Mesenchymal stem cell (in vitro differentiated cells and primary cell): ENCODE data around the gene ALKBH4.
"Not testable (repeated sequence)": the region's sequence is repeated elsewhere in the genome, so short reads cannot be mapped to it uniquely, and the experiment has no call there.

Experiments
- DNase-seq: peaks from one replicate; pipeline ENCODE4 v3.0.0-alpha.2; 2013
- H2AFZ ChIP-seq: one replicate; pipeline ENCODE4 v1.6.1; 2013; ENCODE audit warnings: low read depth, mild to moderate bottlenecking, control low read depth, inconsistent platforms, low read length, moderate library complexity
- H2AK5ac ChIP-seq: 2 replicates; pipeline ENCODE4 v1.6.1; 2013; ENCODE audit warnings: low read length, moderate library complexity, mild to moderate bottlenecking, inconsistent platforms; ENCODE audit not compliant: severe bottlenecking
- H2BK120ac ChIP-seq: one replicate; pipeline ENCODE4 v1.6.1; 2013; ENCODE audit warnings: low read depth, mild to moderate bottlenecking, inconsistent platforms, low read length, moderate library complexity
- H2BK12ac ChIP-seq, 2 experiments: one replicate each; pipeline ENCODE4 v1.6.1; 2013; ENCODE audit warnings: inconsistent platforms in 2 of 2, low read length in 2 of 2, mild to moderate bottlenecking in 2 of 2, moderate library complexity in 2 of 2, control low read depth in 1 of 2
- H2BK15ac ChIP-seq: one replicate; pipeline ENCODE4 v1.6.1; 2013; ENCODE audit warnings: mild to moderate bottlenecking, low read depth, inconsistent platforms; ENCODE audit not compliant: poor library complexity, severe bottlenecking
- H2BK5ac ChIP-seq: 2 replicates; pipeline ENCODE4 v1.6.1; 2013; ENCODE audit warnings: low read depth, mild to moderate bottlenecking, low read length, control low read depth, inconsistent platforms; ENCODE audit not compliant: poor library complexity, severe bottlenecking
- H3K14ac ChIP-seq, 2 experiments: one replicate each; pipeline ENCODE4 v1.6.1; 2013; ENCODE audit warnings: inconsistent platforms in 2 of 2, low read length in 2 of 2, control low read depth in 1 of 2, mild to moderate bottlenecking in 1 of 2, moderate library complexity in 1 of 2
- H3K18ac ChIP-seq, 2 experiments: one replicate each; pipeline ENCODE4 v1.6.1; 2013; ENCODE audit warnings: inconsistent platforms in 2 of 2, low read length in 2 of 2, control low read depth in 1 of 2, low read depth in 1 of 2, mild to moderate bottlenecking in 1 of 2
- H3K23ac ChIP-seq, 2 experiments: one replicate each; pipeline ENCODE4 v1.6.1; 2013; ENCODE audit warnings: inconsistent platforms in 2 of 2, low read length in 2 of 2, mild to moderate bottlenecking in 2 of 2, moderate library complexity in 2 of 2, control low read depth in 1 of 2
- H3K27ac ChIP-seq: 2 replicates; pipeline ENCODE4 v1.5.1; 2013; ENCODE audit warnings: mild to moderate bottlenecking, moderate library complexity, low read length, control low read depth, inconsistent platforms; ENCODE audit not compliant: poor library complexity, severe bottlenecking
- H3K27me3 ChIP-seq, 2 experiments: 2 replicates each; pipeline versions ENCODE4 v1.6.1 to v1.7.0; 2013; ENCODE audit warnings: low read length in 2 of 2, mild to moderate bottlenecking in 2 of 2, moderate library complexity in 2 of 2, control low read depth in 1 of 2, inconsistent platforms in 1 of 2; ENCODE audit not compliant: control insufficient read depth in 1 of 2, insufficient read depth in 1 of 2
- H3K36me3 ChIP-seq, 2 experiments: 2 replicates each; pipeline versions ENCODE4 v1.6.1 to v1.7.0; 2013; ENCODE audit warnings: low read length in 2 of 2, control low read depth in 1 of 2, inconsistent platforms in 1 of 2, low read depth in 1 of 2, mild to moderate bottlenecking in 1 of 2; ENCODE audit not compliant: insufficient read depth in 2 of 2, control insufficient read depth in 1 of 2
- H3K4ac ChIP-seq, 2 experiments: one replicate each; pipeline ENCODE4 v1.6.1; 2013; ENCODE audit warnings: inconsistent platforms in 2 of 2, low read length in 2 of 2, mild to moderate bottlenecking in 2 of 2, moderate library complexity in 2 of 2, control low read depth in 1 of 2, low read depth in 1 of 2
- H3K4me1 ChIP-seq: 2 replicates; pipeline ENCODE4 v1.6.1; 2013; ENCODE audit warnings: low read depth, low read length, control low read depth; ENCODE audit not compliant: control insufficient read depth, insufficient read depth
- H3K4me2 ChIP-seq: 2 replicates; pipeline ENCODE4 v1.6.1; 2013; ENCODE audit warnings: low read length, mild to moderate bottlenecking, inconsistent platforms; ENCODE audit not compliant: poor library complexity, severe bottlenecking
- H3K4me3 ChIP-seq, 2 experiments: 2 replicates each; pipeline versions ENCODE4 v1.5.1 to v1.7.0; 2013; ENCODE audit warnings: low read length in 2 of 2, mild to moderate bottlenecking in 2 of 2, control low read depth in 1 of 2, low read depth in 1 of 2; ENCODE audit not compliant: insufficient read depth in 1 of 2
- H3K79me1 ChIP-seq: replicated peaks from 2 replicates; pipeline ENCODE4 v1.6.1; 2013; ENCODE audit warnings: mild to moderate bottlenecking, control low read depth, low read length, inconsistent platforms; ENCODE audit not compliant: poor library complexity, severe bottlenecking
- H3K9ac ChIP-seq: 2 replicates; pipeline ENCODE4 v1.7.0; 2013; ENCODE audit warnings: mild to moderate bottlenecking, low read length, moderate library complexity
- H3K9me3 ChIP-seq: 2 replicates; pipeline ENCODE4 v1.7.0; 2013; ENCODE audit warnings: mild to moderate bottlenecking, low read length; ENCODE audit not compliant: control insufficient read depth
- H4K8ac ChIP-seq: one replicate; pipeline ENCODE4 v1.6.1; 2013; ENCODE audit warnings: inconsistent platforms, mild to moderate bottlenecking, low read length, moderate library complexity
- H4K91ac ChIP-seq: one replicate; pipeline ENCODE4 v1.6.1; 2013; ENCODE audit warnings: mild to moderate bottlenecking, low read length, inconsistent platforms
- WGBS: methylation state at CpG from one replicate; pipeline ENCODE4 v1.1.7; 2013; ENCODE audit warnings: mixed read lengths; 5-methylcytosine and 5-hydroxymethylcytosine counted together

Gene ALKBH4

DNA sequence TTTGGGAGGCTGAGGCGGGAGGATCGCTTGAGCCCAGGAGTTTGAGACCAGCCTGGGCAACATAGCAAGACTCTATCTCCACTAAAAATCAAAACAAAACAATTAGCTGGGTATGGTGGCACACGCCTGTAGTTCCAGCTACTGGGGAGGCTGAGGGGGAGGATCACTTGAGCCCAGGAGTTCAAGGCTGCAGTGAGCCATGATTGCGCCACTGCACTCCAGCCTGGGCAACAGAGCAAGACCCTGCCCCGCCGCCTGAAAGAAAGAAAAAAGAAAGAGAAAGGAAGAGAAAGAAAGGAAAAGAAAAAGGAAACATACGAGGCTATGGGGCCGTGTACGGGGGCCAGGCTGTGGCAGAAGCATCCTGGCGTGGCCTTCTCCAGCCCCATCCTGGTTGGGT, 9.7 kb downstream of the ALKBH4 start:
- DNase-seq, H2AK5ac ChIP-seq, H3K9me3 ChIP-seq, H4K8ac ChIP-seq, H3K4me3 ChIP-seq, H2BK5ac ChIP-seq, H3K79me1 ChIP-seq, H3K4me2 ChIP-seq, H3K18ac ChIP-seq, H3K14ac ChIP-seq, H2AFZ ChIP-seq, H2BK12ac ChIP-seq, H4K91ac ChIP-seq, H3K27ac ChIP-seq, H3K4ac ChIP-seq, H2BK120ac ChIP-seq, H3K9ac ChIP-seq, H3K4me1 ChIP-seq, H2BK15ac ChIP-seq, H3K23ac ChIP-seq, H3K27me3 ChIP-seq: not testable (repeated sequence)
- H3K36me3 ChIP-seq = peaks cover 31 to 41% of the 10 kb centered on the region in 2 experiments
- 95% methylated on average over 8 of the region's 10 CpGs for WGBS

GRCh38 chr7:102454468-102454867, 10.2 kb downstream of the ALKBH4 start:
- Histone ChIP-seq H3K9me3 (no peaks in the 10 kb centered on the region), H2BK120ac (no peak overlapping the region), H2BK5ac (no peak overlapping the region), H4K91ac (no peak overlapping the region), H3K18ac (no peak overlapping the region), H3K27ac (no peak overlapping the region), H3K9ac (no peak overlapping the region), H3K23ac (no peak overlapping the region), H3K79me1 (peaks cover 4% of the 10 kb centered on the region), H3K4me1 (peaks cover 2% of the 10 kb centered on the region), H3K4me3 (no peak overlapping the region), H2AFZ (no peak overlapping the region), H3K36me3 (peaks cover 31 to 38% of the 10 kb centered on the region in 2 experiments), H4K8ac (no peak overlapping the region), H2BK12ac (no peak overlapping the region), H2BK15ac (no peak overlapping the region), H3K4ac (no peak overlapping the region), H3K4me2 (no peak overlapping the region), H2AK5ac (no peak overlapping the region), H3K27me3 (no peaks in the 10 kb centered on the region), H3K14ac (peak overlapping the region in 1 of 2 experiments; percentile 11)
- WGBS = 82% methylated on average over 12 of the region's 12 CpGs
- no peak for DNase-seq

GRCh38 chr7:102453319-102453718, 11.3 kb downstream of the ALKBH4 start:
- peaks cover 2% of the 10 kb centered on the region for H3K79me1 ChIP-seq
- H3K4me3 ChIP-seq = no peak overlapping the region
- WGBS = 92% methylated on average over 7 of the region's 7 CpGs
- H3K23ac ChIP-seq = no peak overlapping the region
- no peak overlapping the region for H2AK5ac ChIP-seq
- no peak overlapping the region for H4K8ac ChIP-seq
- peaks cover 4% of the 10 kb centered on the region for H3K4me1 ChIP-seq
- H2BK12ac ChIP-seq = no peak overlapping the region
- H2BK120ac ChIP-seq = no peak overlapping the region
- H3K27ac ChIP-seq = no peak overlapping the region
- H2AFZ ChIP-seq = no peak overlapping the region
- DNase-seq = no peak
- no peak overlapping the region for H3K4me2 ChIP-seq
- H3K27me3 ChIP-seq = no peaks in the 10 kb centered on the region
- H3K36me3 ChIP-seq = peaks cover 22 to 30% of the 10 kb centered on the region in 2 experiments
- no peak overlapping the region for H2BK15ac ChIP-seq
- no peak overlapping the region for H3K14ac ChIP-seq
- H4K91ac ChIP-seq = no peak overlapping the region
- H2BK5ac ChIP-seq = no peak overlapping the region
- no peak overlapping the region for H3K4ac ChIP-seq
- no peak overlapping the region for H3K9ac ChIP-seq
- no peaks in the 10 kb centered on the region for H3K9me3 ChIP-seq
- no peak overlapping the region for H3K18ac ChIP-seq

- no peaks in the 10 kb centered on the region for H3K79me1 ChIP-seq
- no peaks in the 10 kb centered on the region for H3K9me3 ChIP-seq
- H3K27me3 ChIP-seq = no peaks in the 10 kb centered on the region
- no peak overlapping the region for H4K8ac ChIP-seq
- no peak overlapping the region for H3K4me3 ChIP-seq
- H3K4me2 ChIP-seq = no peak overlapping the region
- H3K36me3 ChIP-seq = peaks cover 18 to 22% of the 10 kb centered on the region in 2 experiments
- H3K9ac ChIP-seq = no peak overlapping the region
- no peak overlapping the region for H3K14ac ChIP-seq
- H4K91ac ChIP-seq = no peak overlapping the region
- no peak for DNase-seq
- H3K18ac ChIP-seq = no peak overlapping the region
- H3K23ac ChIP-seq = no peak overlapping the region
- no peak overlapping the region for H2BK12ac ChIP-seq
- H2AFZ ChIP-seq = no peak overlapping the region
- H2AK5ac ChIP-seq = no peak overlapping the region
- no peak overlapping the region for H2BK15ac ChIP-seq
- H3K27ac ChIP-seq = no peak overlapping the region
- WGBS = 79% methylated on average over 5 of the region's 6 CpGs
- H2BK120ac ChIP-seq = no peak overlapping the region
- peaks cover 11% of the 10 kb centered on the region for H3K4me1 ChIP-seq
- H2BK5ac ChIP-seq = no peak overlapping the region
- no peak overlapping the region for H3K4ac ChIP-seq
These were observed 12.2 kb downstream of the ALKBH4 start for GRCh38 chr7:102452451-102452850.
